HG03575 (cell line): ENCODE measurements around the gene TBC1D21.

ENCODE experiments used
- ATAC-seq: cut with Tn5 transposase; IDR thresholded peaks from one replicate; pipeline ENCODE4 v1.9.1; 2021; ENCODE audit not compliant: unreplicated experiment, insufficient number of reproducible peaks, low FRiP score; ENCODE audit errors: extremely low read depth

TBC1D21 gene

DNA sequence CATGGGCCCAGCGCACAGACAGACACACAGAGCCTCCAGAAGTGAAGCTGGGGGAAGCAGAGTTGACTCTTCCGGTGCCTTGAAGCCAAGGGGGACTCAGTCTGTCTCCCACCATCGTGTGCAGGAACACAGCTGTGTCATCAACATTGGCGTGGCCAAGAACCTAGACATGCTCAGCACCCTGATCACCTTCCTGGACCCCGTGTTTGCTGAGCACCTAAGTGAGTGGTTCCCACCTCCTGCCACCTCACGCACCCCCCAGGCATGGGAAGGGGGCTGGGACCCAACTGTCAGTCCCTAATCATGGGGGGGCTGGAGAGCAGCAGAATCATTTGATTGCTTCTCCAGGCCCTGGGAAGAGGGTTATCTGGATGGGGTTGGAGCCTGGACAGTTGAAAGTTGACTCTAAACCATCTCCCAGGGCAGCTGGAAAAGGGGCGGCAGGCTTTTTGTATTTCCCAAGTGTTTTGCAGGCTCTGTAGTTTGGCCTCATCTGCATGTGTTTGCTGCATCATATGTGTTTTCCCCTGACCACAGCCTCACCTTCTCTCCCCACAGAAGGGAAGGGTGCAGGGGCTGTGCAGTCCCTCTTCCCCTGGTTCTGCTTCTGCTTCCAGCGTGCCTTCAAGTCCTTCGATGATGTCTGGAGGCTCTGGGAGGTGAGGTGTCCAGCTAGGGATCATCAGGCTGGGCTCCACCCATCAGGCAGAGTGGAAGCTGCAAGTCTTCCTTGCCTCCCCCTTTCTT, 12.8 kb downstream of the TBC1D21 start:
- ATAC-seq = no peak

- no peak for ATAC-seq
Measured at GRCh38 chr15:73886717-73887345, 13.5 kb downstream of the TBC1D21 start.

- ATAC-seq = no peak
Measured at GRCh38 chr15:73887481-73887880, 14.1 kb downstream of the TBC1D21 start.

- ATAC-seq = no peak
Measured at GRCh38 chr15:73888224-73889041, 15.1 kb downstream of the TBC1D21 start.

DNA sequence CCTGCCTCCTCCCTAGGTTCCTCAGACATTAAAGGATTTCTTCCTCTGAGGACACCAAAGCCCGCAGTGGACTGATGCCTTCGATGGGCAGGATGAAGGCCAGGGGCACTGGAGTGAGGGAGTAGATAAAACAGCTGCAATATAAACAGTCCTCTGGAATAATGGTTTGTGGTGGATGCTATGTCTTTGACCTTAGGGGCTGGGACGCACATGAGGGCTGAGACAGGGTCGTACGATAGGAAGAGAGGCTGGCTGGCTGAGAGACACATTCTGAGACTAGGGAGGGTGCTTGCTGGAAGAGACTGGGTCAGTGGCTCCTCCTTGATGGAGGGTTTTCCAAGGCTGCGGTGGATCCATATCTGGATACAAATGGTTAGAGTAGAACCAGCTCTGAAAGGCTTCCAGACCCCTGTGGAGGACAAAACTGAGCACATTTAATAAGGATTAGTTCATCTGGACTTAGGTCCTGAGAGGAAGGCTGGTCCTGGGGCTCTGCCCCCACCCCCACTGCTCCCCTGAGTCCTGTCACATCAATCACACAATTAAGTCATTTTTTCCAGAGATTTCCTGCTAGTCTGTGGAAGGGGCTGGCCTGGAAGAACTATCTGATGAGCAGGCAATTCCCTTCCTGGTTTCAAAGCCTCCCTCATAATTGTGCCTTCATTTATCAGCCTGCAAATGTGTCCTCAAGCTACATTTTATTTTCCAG, 15.8 kb downstream of the TBC1D21 start:
- ATAC-seq = no peak

DNA sequence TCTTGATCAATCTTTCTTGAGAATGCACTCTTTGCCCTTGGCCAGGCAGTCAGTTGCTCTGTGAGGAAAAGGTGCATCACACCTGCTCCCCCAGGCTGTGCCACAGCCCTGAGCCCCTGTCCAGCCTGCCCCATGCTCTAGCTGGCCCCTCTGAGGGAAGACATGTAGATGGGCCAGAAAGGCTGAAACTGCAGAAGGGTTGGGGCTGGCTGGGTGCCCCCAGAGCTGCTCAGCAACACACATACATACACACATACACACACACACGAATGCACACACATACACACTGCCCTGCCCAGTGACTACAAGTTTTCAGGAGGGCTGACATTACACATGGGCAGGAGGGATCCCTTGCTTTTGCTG, 16.4 kb downstream of the TBC1D21 start:
- ATAC-seq = no peak

DNA sequence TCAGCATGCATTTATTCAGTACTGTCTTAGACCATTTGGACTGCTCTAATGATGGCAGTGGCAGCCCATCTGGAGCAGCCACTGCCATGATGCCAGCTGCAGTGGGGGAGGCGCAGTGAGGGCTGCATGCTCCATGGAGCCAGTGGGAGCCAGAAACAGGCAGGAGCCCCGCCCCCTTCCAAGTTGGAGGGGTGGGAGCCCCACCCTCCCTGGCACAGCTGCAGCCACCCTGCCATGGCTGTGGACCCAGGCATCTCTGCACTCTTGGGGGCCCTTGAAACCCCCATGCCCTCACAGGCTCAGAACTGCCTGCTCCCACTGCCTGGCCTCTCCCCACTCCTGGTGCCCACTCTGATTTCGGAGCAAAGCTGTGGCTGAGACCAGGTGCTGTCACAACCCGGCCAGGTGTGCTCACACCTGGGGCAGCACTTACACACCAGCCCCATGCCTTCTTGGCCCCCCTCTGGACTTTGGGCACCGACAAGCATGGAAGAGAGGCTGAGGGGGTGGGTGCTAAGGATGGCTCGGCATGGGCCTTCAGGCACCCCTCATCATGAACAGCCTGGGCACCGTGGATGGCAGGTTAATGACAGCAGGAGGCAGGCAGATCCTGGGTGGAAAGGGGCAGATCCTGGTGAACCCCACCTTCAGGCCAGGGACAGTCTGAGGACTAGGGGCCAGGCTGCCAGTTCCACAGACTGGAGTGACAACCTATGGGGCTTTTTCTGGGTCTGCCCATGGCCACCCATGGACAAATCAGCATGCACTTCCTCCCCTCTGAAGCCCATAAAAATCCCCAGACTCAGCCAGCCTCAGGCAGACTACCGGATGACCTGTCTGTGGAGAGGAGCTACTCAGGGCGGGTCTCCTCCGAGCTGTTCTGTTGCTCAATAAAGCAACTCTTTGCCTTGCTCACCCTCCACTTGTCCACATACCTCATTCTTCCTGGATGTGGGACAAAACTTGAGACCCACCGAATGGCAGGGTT, 18.3 kb downstream of the TBC1D21 start:
- no peak for ATAC-seq

GRCh38 chr15:73892446-73893226, 19.3 kb downstream of the TBC1D21 start:
- no peak for ATAC-seq

- ATAC-seq = no peak
Measured at GRCh38 chr15:73894133-73894814, 20.9 kb downstream of the TBC1D21 start.

DNA sequence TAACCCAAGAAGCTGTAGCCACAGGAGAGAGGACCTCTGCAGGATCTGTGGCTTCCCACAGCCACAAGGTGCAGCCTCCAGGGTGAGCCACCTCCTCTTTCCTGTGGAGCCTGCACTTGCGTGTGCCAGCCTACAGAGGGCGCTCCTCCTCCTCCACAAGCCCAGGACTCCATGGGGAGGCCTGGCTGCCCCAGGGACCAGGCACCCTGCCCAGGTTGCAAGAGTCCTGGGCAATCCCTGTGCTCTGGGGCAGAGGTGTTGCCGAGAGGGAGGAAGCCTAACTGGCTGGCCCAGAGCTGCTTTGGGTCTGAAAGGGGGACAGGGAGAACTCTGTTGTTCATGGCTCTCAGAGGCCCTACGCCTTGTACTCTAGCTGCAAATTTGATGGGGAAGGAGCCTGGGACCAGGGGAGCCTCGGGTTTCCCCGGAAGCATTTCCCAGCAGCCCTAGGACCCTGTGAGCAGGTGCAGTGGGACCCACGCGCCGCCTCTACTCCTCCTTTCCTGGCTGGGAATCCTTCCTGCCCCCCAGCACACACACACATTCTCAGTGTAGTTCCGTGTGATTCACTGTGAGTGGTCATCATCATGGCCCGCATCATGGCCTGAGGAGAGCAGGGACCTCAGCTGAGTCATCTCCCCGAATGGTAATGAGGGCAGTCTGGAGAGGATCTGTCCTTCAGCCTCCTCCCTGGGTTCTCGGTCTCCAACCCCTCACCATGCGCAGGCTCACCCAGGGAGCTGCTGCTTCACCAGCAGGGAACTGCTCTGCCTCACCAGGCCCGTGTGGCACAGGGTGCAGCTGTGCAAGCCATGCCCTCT, 24.3 kb downstream of the TBC1D21 start:
- no peak for ATAC-seq

DNA sequence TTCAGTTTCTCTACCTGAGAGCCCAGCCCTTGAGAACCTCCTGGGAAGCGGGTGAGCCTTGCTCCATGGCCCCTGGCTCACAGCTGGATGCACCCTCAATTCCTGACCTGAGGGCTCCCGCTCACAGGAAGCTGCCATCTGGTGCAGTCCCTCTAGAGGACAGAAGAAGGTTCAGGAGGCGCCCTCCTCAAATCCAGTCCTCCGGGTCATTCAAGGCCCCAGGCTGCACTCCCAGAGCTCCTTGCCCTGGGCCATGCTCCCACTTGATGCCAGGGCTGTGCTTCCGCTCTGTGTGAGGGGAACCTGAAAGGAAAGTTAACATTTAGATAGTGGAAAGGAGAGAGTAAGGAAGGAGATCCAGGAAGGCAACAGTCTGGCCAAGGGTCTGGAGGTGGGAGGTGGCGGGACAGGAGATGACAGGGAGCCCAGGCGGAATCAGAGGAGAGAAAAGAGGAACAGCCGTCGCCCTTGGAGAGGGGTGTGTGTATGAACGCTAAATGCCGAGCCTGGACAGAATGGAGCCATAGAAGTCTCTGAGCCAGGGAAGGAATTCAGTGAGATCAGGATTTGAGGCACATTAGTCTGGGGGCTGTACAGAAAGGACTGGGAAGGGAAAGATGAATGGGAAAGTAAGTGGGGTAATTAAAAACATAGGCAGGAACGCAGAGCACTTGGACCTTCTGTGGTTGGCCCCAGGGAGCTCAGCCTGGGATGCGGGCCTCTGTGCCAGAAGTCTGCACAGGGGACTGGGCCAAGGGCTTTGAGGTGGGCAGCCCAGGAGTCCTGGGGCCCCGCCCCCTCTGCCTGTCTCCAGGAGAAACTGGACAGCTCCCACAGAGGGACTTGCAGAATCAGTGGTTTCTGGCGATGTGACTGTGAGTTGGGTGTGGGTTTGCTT, 26.1 kb downstream of the TBC1D21 start:
- ATAC-seq = no peak

GRCh38 chr15:73900095-73900712, 26.8 kb downstream of the TBC1D21 start:
- no peak for ATAC-seq

- ATAC-seq = no peak
Measured at GRCh38 chr15:73901126-73901810, 27.9 kb downstream of the TBC1D21 start.
